WERI-Rb-1 (cell line): ENCODE results near the gene FUT7.

ENCODE experiments used
- DNase-seq: peaks from one replicate; pipeline ENCODE4 v3.0.0-alpha.2; 2020
- H3K27ac ChIP-seq: fragments of 250-450 bp; sonication (Bioruptor Pico); 2 replicates; pipeline ENCODE4 v1.5.1; 2020; ENCODE audit warnings: mild to moderate bottlenecking, moderate library complexity
- H3K27me3 ChIP-seq: fragments of 250-450 bp; sonication (Bioruptor Pico); 2 replicates; pipeline ENCODE4 v1.5.1; 2021; ENCODE audit warnings: mild to moderate bottlenecking, low read depth, moderate library complexity; ENCODE audit not compliant: insufficient read depth, severe bottlenecking
- H3K36me3 ChIP-seq: fragments of 250-450 bp; sonication (Bioruptor Pico); 2 replicates; pipeline ENCODE4 v1.5.1; 2020; ENCODE audit warnings: mild to moderate bottlenecking, moderate library complexity
- H3K4me3 ChIP-seq: 2 replicates; pipeline ENCODE4 v1.5.1; 2011; ENCODE audit warnings: low read depth, mild to moderate bottlenecking, control low read depth, low read length
- H3K9me3 ChIP-seq: fragments of 250-450 bp; sonication (Bioruptor Pico); 2 replicates; pipeline ENCODE4 v1.5.1; 2021; ENCODE audit warnings: mild to moderate bottlenecking, moderate library complexity; ENCODE audit not compliant: severe bottlenecking
- CTCF ChIP-seq: IDR thresholded peaks from 2 replicates; pipeline ENCODE4 v1.5.1; 2011; ENCODE audit warnings: low read depth, mild to moderate bottlenecking, control low read depth, inconsistent platforms, low read length

Gene FUT7

DNA sequence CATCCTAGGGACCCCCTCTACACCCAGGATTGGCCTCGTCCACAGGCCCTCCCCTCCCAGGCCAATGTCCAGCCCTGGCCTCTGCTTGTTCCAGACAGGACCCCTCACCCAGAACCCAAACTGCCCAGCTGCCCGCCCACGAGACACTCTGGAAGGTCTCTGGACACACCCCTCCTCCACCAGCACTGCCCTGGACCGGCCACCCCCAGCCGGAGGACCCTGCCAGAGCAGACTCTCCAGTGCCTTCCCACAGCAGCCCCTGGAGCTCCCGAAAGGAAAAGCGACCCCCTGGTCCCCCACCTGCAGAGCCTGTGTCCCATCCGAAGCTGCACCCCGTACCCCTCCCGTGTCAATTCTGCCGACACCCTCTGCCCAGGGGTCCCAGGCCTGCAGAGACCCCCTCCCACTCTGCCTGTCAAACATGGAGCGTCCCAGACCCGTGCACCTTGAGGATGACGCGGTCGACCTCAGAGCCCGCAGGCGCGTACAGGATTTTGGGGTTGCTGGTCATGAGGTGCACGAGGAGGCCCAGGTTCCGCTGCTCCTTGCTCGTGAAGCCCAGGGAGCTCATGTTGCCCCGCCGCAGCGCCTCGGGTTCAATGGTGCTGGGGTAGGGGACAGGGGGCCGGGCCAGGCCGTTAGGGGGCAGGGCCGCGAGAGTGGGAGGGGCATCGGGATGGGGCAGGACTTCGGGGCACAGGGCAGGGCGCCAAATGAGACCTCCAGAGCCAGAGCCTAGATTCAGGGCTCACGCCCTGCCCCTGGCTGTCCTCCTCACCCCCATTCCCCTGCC, 11.8 kb downstream of the FUT7 start:
- DNase-seq = no peak
- Histone ChIP-seq H3K27ac (no peak overlapping the region), H3K36me3 (peaks cover 24% of the 10 kb centered on the region), H3K27me3 (no peaks in the 10 kb centered on the region), H3K9me3 (no peaks in the 10 kb centered on the region), H3K4me3 (no peak overlapping the region)
- no peak for TF ChIP-seq CTCF

DNA sequence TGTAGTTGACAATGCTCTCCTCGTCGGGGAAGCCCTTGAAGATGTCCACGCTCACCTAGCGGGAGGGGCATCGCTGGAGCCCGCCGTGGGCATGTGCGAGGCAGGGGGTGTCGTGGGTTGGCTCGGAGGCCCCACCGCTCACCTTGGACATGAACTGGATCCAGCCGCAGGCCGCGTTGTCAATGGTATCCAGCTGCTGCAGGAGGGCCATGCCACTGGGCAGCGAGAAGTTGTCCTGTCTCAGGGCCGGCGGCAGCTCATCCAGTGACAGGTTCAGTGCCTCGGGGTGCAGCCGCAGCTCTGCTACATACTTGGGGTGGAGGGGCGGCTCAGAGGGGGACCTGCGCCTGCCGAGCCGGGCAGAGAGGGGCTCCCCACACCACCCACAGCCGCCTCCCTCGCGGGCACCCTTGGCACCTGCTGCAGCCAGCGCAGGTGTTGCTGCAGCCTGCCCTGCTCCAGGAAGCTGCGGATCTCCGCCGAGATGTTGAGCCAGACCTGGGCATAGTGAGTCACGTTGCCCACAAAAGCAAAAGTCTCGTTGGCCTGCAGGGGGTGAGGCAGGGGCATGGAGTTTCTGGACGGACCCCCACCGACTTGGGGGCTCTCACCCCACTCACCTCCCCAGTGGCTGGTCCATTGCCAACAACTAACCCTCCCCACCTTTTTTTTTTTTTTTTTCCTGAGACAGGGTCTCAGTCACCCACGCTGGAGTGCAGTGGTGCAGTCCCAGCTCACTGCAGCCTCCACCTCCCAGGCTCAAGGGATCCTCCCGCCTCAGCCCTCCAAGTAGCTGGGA, 12.9 kb downstream of the FUT7 start:
- no peak overlapping the region for H3K27ac ChIP-seq
- DNase-seq = no peak
- TF ChIP-seq CTCF = no peak
- H3K27me3 ChIP-seq = no peaks in the 10 kb centered on the region
- no peaks in the 10 kb centered on the region for H3K9me3 ChIP-seq
- peaks cover 29% of the 10 kb centered on the region for H3K36me3 ChIP-seq
- H3K4me3 ChIP-seq = no peak overlapping the region

GRCh38 chr9:137017791-137018497, 13.9 kb downstream of the FUT7 start:
- H3K9me3 ChIP-seq = no peaks in the 10 kb centered on the region
- DNase-seq = no peak
- H3K27ac ChIP-seq = no peak overlapping the region
- peaks cover 29% of the 10 kb centered on the region for H3K36me3 ChIP-seq
- no peaks in the 10 kb centered on the region for H3K27me3 ChIP-seq
- TF ChIP-seq CTCF = no peak
- no peak overlapping the region for H3K4me3 ChIP-seq

GRCh38 chr9:137017071-137017470, 14.8 kb downstream of the FUT7 start:
- H3K36me3 ChIP-seq = peaks cover 32% of the 10 kb centered on the region
- no peak overlapping the region for H3K27ac ChIP-seq
- H3K4me3 ChIP-seq = no peak overlapping the region
- no peak for DNase-seq
- no peak for TF ChIP-seq CTCF
- H3K27me3 ChIP-seq = no peaks in the 10 kb centered on the region
- H3K9me3 ChIP-seq = no peaks in the 10 kb centered on the region

- TF ChIP-seq CTCF = no peak
- H3K27me3 ChIP-seq = no peaks in the 10 kb centered on the region
- no peak overlapping the region for H3K4me3 ChIP-seq
- no peak overlapping the region for H3K27ac ChIP-seq
- H3K36me3 ChIP-seq = peaks cover 35% of the 10 kb centered on the region
- no peaks in the 10 kb centered on the region for H3K9me3 ChIP-seq
- no peak for DNase-seq
Observed at GRCh38 chr9:137016436-137016835, 15.5 kb downstream of the FUT7 start.
